ENCODE results near the gene FAM174B. TPM values are rescaled to one million over a fixed set of nuclear protein-coding genes. Genes with fewer than 3 reads are reported as not detected.

FAM174B gene
- total RNA-seq, 3 donors from 2014 or later (not counting 1 experiment from before 2014, with no cell fraction given), result 0.68 to 2.6 (median 0.88) TPM

- no peaks in the 10 kb centered on the region for H3K36me3 ChIP-seq (ENCODE audit: control insufficient read depth, insufficient read depth, low read length)
- Mint-ChIP-seq H3K27me3 (ENCODE audit: low read depth in 2 of 2) (peaks cover 0 to 7% of the 10 kb centered on the region in 2 donors), H3K27ac (no peak overlapping the region), H3K4me3 (no peak overlapping the region), H3K36me3 (no peaks in the 10 kb centered on the region), H3K9me3 (no peaks in the 10 kb centered on the region), H3K4me1 (no peaks in the 10 kb centered on the region)
- ATAC-seq (no peak), DNase-seq (no peak)
- H3K27me3 ChIP-seq (ENCODE audit: control insufficient read depth, insufficient read depth, low read length), result no peaks in the 10 kb centered on the region
- H3K4me3 ChIP-seq (ENCODE audit: low read length), result no peak overlapping the region
- H3K4me1 ChIP-seq (ENCODE audit: control insufficient read depth, insufficient read depth, low read length), result no peaks in the 10 kb centered on the region
- intact Hi-C loops (cut with micrococcal nuclease), result no loop called here
- no peak overlapping the region for H3K27ac ChIP-seq (ENCODE audit: low read length)
- no peaks in the 10 kb centered on the region for H3K9me3 ChIP-seq (ENCODE audit: control insufficient read depth, insufficient read depth, low read length)
- TF ChIP-seq CTCF (IDR thresholded peaks at IDR 0.05), result no peak
- 94% methylated on average over 12 of the region's 12 CpGs for WGBS (ENCODE audit: insufficient coverage)
Observed at GRCh38 chr15:92580521-92580920, 75.1 kb downstream of the FAM174B start.

- Mint-ChIP-seq H3K4me1 (no peaks in the 10 kb centered on the region), H3K4me3 (no peak overlapping the region), H3K27ac (no peak overlapping the region), H3K9me3 (no peaks in the 10 kb centered on the region), H3K36me3 (no peaks in the 10 kb centered on the region), H3K27me3 (ENCODE audit: low read depth in 2 of 2) (peaks cover 0 to 7% of the 10 kb centered on the region in 2 donors)
- H3K9me3 ChIP-seq (ENCODE audit: control insufficient read depth, insufficient read depth, low read length), result no peaks in the 10 kb centered on the region
- H3K4me3 ChIP-seq (ENCODE audit: low read length), result no peak overlapping the region
- intact Hi-C loops (cut with micrococcal nuclease), result no loop called here
- DNase-seq, result no peak
- no peaks in the 10 kb centered on the region for H3K36me3 ChIP-seq (ENCODE audit: control insufficient read depth, insufficient read depth, low read length)
- no peaks in the 10 kb centered on the region for H3K27me3 ChIP-seq (ENCODE audit: control insufficient read depth, insufficient read depth, low read length)
- H3K27ac ChIP-seq (ENCODE audit: low read length), result no peak overlapping the region
- TF ChIP-seq CTCF (IDR thresholded peaks at IDR 0.05), result no peak
- H3K4me1 ChIP-seq (ENCODE audit: control insufficient read depth, insufficient read depth, low read length), result no peaks in the 10 kb centered on the region
- WGBS (ENCODE audit: insufficient coverage), result 94% methylated on average over 15 of the region's 15 CpGs
- no peak for ATAC-seq
Observed at GRCh38 chr15:92579931-92580470, 75.6 kb downstream of the FAM174B start.

DNA sequence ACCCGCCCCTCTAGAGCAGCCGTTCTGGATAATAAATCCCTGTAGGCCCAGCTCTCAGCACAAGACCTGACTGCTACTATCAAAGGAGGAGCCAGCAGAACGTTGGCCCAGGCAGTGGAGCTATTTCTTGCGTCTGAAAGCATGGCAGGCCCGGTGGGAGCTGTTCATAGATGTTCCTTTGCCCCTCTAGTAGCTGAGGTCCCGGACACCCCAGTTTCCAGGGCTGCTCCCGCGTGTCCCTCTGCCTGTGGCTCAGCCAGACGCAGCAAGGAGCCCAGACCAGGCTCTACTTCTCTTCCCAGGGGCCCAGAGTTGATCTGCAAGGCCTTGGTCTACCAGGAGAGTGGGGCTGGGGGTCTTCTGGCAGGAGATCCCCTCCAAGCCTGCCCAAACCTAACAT lies 76.1 kb downstream of the FAM174B start:
- no peak overlapping the region for H3K27ac Mint-ChIP-seq
- no peak for DNase-seq
- intact Hi-C loops (cut with micrococcal nuclease), result no loop called here
- Histone ChIP-seq H3K4me3 (ENCODE audit: low read length) (no peak overlapping the region), H3K27me3 (ENCODE audit: control insufficient read depth, insufficient read depth, low read length) (no peaks in the 10 kb centered on the region), H3K27ac (ENCODE audit: low read length) (no peak overlapping the region), H3K36me3 (ENCODE audit: control insufficient read depth, insufficient read depth, low read length) (no peaks in the 10 kb centered on the region), H3K9me3 (ENCODE audit: control insufficient read depth, insufficient read depth, low read length) (no peaks in the 10 kb centered on the region), H3K4me1 (ENCODE audit: control insufficient read depth, insufficient read depth, low read length) (no peaks in the 10 kb centered on the region)
- TF ChIP-seq CTCF (IDR thresholded peaks at IDR 0.05), result no peak
- H3K36me3 Mint-ChIP-seq, result no peaks in the 10 kb centered on the region
- no peaks in the 10 kb centered on the region for H3K4me1 Mint-ChIP-seq
- WGBS (ENCODE audit: insufficient coverage), result 81% methylated on average over 9 of the region's 9 CpGs
- no peaks in the 10 kb centered on the region for H3K9me3 Mint-ChIP-seq
- no peak overlapping the region for H3K4me3 Mint-ChIP-seq
- H3K27me3 Mint-ChIP-seq (ENCODE audit: low read depth in 2 of 2), result peaks cover 0 to 8% of the 10 kb centered on the region in 2 donors
- no peak for ATAC-seq

Measured in natural killer cell (primary cell).